OCI-LY3 (cell line): ENCODE data around the gene HIKESHI.

ENCODE experiments used
- H2AFZ ChIP-seq: fragments of 200-600, 300-600 bp; shearing (Covaris generic); 2 replicates; pipeline ENCODE4 v1.6.0; 2014; ENCODE audit warnings: antibody characterized with exemption, low read depth, low read length
- H3K27ac ChIP-seq: fragments of 200-600, 300-600 bp; sonication (generic); 2 replicates; pipeline ENCODE4 v1.5.1; 2014; ENCODE audit warnings: mild to moderate bottlenecking, low read length, moderate library complexity, mixed read lengths
- H3K27me3 ChIP-seq: fragments of 200-600, 300-600 bp; sonication (generic); 2 replicates; pipeline ENCODE4 v1.6.1; 2014; ENCODE audit warnings: low read depth, low read length, mixed read lengths
- H3K36me3 ChIP-seq: fragments of 200-600, 300-600 bp; sonication (generic); replicated peaks from 2 replicates; pipeline ENCODE3; 2014; ENCODE audit warnings: low read depth, low read length, mixed read lengths
- H3K4me1 ChIP-seq: fragments of 300-600, 200-600 bp; sonication (generic); 2 replicates; pipeline ENCODE4 v1.6.1; 2014; ENCODE audit warnings: low read length, mixed read lengths
- H3K4me2 ChIP-seq: fragments of 200-600, 300-600 bp; sonication (generic); 2 replicates; pipeline ENCODE4 v1.6.1; 2014; ENCODE audit warnings: low read length, mixed read lengths
- H3K4me3 ChIP-seq: fragments of 300-600, 200-600 bp; sonication (generic); 2 replicates; pipeline ENCODE4 v1.5.1; 2014; ENCODE audit warnings: antibody characterized with exemption, mild to moderate bottlenecking, low read length, moderate library complexity
- H3K79me2 ChIP-seq: fragments of 300-600, 200-600 bp; shearing (Covaris generic); 2 replicates; pipeline ENCODE4 v1.6.1; 2014; ENCODE audit warnings: mild to moderate bottlenecking, low read length, mixed read lengths
- H3K9ac ChIP-seq: fragments of 300-600, 200-600 bp; shearing (Covaris generic); 2 replicates; pipeline ENCODE4 v1.6.0; 2014; ENCODE audit warnings: mild to moderate bottlenecking, low read length, moderate library complexity
- H3K9me3 ChIP-seq: fragments of 200-600, 300-600 bp; shearing (Covaris generic); 2 replicates; pipeline ENCODE4 v1.6.1; 2014; ENCODE audit warnings: low read length, mixed read lengths; ENCODE audit not compliant: insufficient read depth
- H4K20me1 ChIP-seq: fragments of 200-600, 300-600 bp; sonication (generic); 2 replicates; pipeline ENCODE4 v1.6.1; 2016; ENCODE audit warnings: low read length, mixed read lengths; ENCODE audit not compliant: insufficient read depth
- CTCF ChIP-seq: fragments of 200-600, 300-600 bp; sonication (generic); IDR thresholded peaks from 2 replicates; pipeline ENCODE4 v1.5.1; 2014; ENCODE audit warnings: antibody characterized with exemption, low read length, low read depth
- EZH2phosphoT487 ChIP-seq: fragments of 200-600 bp; shearing (Covaris generic); IDR thresholded peaks from 2 replicates; pipeline ENCODE4 v1.6.1; 2018; ENCODE audit warnings: antibody characterized with exemption, mixed run types, low read depth

The HIKESHI gene

GRCh38 chr11:86374069-86374468 is 72.0 kb downstream of the HIKESHI start:
- no peaks in the 10 kb centered on the region for H3K36me3 ChIP-seq
- no peaks in the 10 kb centered on the region for H3K9me3 ChIP-seq
- no peak overlapping the region for H3K4me3 ChIP-seq
- no peak overlapping the region for H2AFZ ChIP-seq
- H3K9ac ChIP-seq: no peak overlapping the region
- H3K79me2 ChIP-seq: no peaks in the 10 kb centered on the region
- H3K27ac ChIP-seq: no peak overlapping the region
- no peak overlapping the region for H3K4me2 ChIP-seq
- H4K20me1 ChIP-seq: no peaks in the 10 kb centered on the region
- no peak for TF ChIP-seq CTCF
- H3K4me1 ChIP-seq: no peaks in the 10 kb centered on the region
- H3K27me3 ChIP-seq: no peaks in the 10 kb centered on the region

- H3K36me3 ChIP-seq: no peaks in the 10 kb centered on the region
- no peaks in the 10 kb centered on the region for H3K27me3 ChIP-seq
- no peak within 1 kb of the TSS for H3K4me2 ChIP-seq
- no peaks in the 10 kb centered on the region for H3K4me1 ChIP-seq
- no peaks in the 10 kb centered on the region for H3K79me2 ChIP-seq
- H3K4me3 ChIP-seq: no peak within 1 kb of the TSS
- no peak within 1 kb of the TSS for H2AFZ ChIP-seq
- TF ChIP-seq CTCF: no peak
- H4K20me1 ChIP-seq: no peaks in the 10 kb centered on the region
- no peak within 1 kb of the TSS for H3K9ac ChIP-seq
- H3K27ac ChIP-seq: no peak within 1 kb of the TSS
- H3K9me3 ChIP-seq: no peaks in the 10 kb centered on the region
These were observed 72.5 kb downstream of the HIKESHI start, which contains the start of gene CCDC81 for GRCh38 chr11:86374586-86374985. Gene CCDC81, plus strand, starts transcription at chr11:86374887. Its CDS starts 277 bp downstream, at chr11:86375164.

GRCh38 chr11:86377972-86378371 is 75.9 kb downstream of the HIKESHI start:
- Histone ChIP-seq H3K9me3 (no peaks in the 10 kb centered on the region), H3K36me3 (no peaks in the 10 kb centered on the region), H3K4me3 (no peak overlapping the region), H2AFZ (no peak overlapping the region), H4K20me1 (no peaks in the 10 kb centered on the region), H3K4me1 (no peaks in the 10 kb centered on the region), H3K4me2 (no peak overlapping the region), H3K9ac (no peak overlapping the region), H3K79me2 (no peaks in the 10 kb centered on the region), H3K27ac (no peak overlapping the region), H3K27me3 (no peaks in the 10 kb centered on the region)
- TF ChIP-seq CTCF (no peak), EZH2phosphoT487 (no peak)

DNA sequence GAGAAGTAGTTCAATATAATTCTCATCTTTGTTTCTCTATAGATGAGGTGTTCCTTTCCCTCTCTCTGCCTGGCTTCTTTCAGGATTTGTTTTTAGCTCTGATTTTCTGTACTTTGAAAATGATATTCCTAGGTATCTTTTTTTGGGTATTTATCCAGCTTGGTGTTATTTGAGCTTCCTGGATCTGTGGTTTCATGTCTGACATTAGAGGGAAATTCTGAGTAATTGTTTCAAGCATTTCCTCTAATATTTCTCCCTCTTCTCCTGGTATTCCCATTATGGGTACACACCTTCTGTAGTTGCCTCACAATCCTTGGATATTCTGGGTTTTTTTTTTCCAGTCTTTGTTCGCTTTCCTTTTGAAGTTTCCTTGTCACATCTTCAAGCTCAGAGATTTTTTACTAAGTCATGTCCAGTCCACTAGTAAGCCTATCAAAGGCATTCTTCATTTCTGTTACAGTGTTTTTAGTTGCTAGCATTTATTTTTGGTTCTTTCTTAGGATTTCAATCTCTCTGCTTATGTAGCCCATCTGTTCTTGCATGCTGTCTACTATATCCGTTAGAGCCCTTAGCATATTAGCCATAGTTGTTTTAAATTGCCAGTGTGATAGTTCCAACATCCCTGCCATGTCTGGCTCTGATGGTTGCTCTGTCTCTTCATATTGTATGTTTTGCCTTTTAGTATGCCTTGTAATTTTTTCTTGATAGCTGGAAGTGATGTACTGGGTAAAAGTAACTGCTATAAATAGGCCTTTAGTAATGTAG is 78.4 kb downstream of the HIKESHI start:
- no peaks in the 10 kb centered on the region for H3K4me1 ChIP-seq
- H3K36me3 ChIP-seq: no peaks in the 10 kb centered on the region
- H3K4me3 ChIP-seq: no peak overlapping the region
- TF ChIP-seq EZH2phosphoT487 (no peak), CTCF (no peak)
- H3K4me2 ChIP-seq: no peak overlapping the region
- H3K79me2 ChIP-seq: no peaks in the 10 kb centered on the region
- H3K9ac ChIP-seq: no peak overlapping the region
- no peak overlapping the region for H3K27ac ChIP-seq
- H4K20me1 ChIP-seq: no peaks in the 10 kb centered on the region
- H3K9me3 ChIP-seq: no peaks in the 10 kb centered on the region
- no peak overlapping the region for H2AFZ ChIP-seq
- no peaks in the 10 kb centered on the region for H3K27me3 ChIP-seq
